RWPE1 (cell line): ENCODE results near the gene PLIN4.

Experiments used
- CTCF ChIA-PET: fragments of 350-600 bp; sonication (Branson Sonifier 250); formaldehyde crosslinking; extraction: SDS; loops from one replicate; lab custom pipeline; 2021; lab: Yijun Ruan, JAX
- POLR2A ChIA-PET: fragments of 400-600 bp; formaldehyde crosslinking; extraction: SDS; loops from one replicate; lab custom pipeline; 2020; ENCODE audit warnings: antibody characterized with exemption; ENCODE audit not compliant: low non-redundant PET; lab: Yijun Ruan, JAX
- DNase-seq: peaks from one replicate; pipeline ENCODE4 v3.0.0; 2012; ENCODE audit warnings: low spot score
- H3K27ac ChIP-seq: fragments of 450-650 bp; 2 replicates; pipeline ENCODE4 v1.5.1; 2017
- TF ChIP-seq, protein P1 (sequence below): fragments of 450-650 bp; conservative IDR thresholded peaks from 2 replicates; pipeline ENCODE4 v1.5.1; 2017; ENCODE audit warnings: low read depth, mild to moderate bottlenecking

The PLIN4 gene

GRCh38 chr19:4557971-4558941 lies 40.0 kb upstream of the PLIN4 start:
- DNase-seq: no peak
- ChIA-PET CTCF (interaction anchor here (0.6 to 1.9 kb wide), 7 partner anchors 11 to 789 kb away, joined by 3 to 11 read pairs (median 5); no protein-coding TSS in a partner anchor), POLR2A (no interaction called here)
- H3K27ac ChIP-seq: no peak overlapping the region
- TF ChIP-seq, protein P1, sequence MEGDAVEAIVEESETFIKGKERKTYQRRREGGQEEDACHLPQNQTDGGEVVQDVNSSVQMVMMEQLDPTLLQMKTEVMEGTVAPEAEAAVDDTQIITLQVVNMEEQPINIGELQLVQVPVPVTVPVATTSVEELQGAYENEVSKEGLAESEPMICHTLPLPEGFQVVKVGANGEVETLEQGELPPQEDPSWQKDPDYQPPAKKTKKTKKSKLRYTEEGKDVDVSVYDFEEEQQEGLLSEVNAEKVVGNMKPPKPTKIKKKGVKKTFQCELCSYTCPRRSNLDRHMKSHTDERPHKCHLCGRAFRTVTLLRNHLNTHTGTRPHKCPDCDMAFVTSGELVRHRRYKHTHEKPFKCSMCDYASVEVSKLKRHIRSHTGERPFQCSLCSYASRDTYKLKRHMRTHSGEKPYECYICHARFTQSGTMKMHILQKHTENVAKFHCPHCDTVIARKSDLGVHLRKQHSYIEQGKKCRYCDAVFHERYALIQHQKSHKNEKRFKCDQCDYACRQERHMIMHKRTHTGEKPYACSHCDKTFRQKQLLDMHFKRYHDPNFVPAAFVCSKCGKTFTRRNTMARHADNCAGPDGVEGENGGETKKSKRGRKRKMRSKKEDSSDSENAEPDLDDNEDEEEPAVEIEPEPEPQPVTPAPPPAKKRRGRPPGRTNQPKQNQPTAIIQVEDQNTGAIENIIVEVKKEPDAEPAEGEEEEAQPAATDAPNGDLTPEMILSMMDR: peak; percentile 98

- no peak for DNase-seq
- TF ChIP-seq, protein P1: no peak
- POLR2A ChIA-PET: no interaction called here
- peak overlapping the region; percentile 37 for H3K27ac ChIP-seq
- CTCF ChIA-PET: interaction anchor here (0.6 to 1.2 kb wide), 7 partner anchors 18 to 788 kb away, joined by 3 to 8 read pairs (median 3); partner anchors contain the start of gene LRG1
Measured at GRCh38 chr19:4557144-4557970, 39.1 kb upstream of the PLIN4 start.

GRCh38 chr19:4556597-4557127 lies 38.4 kb upstream of the PLIN4 start:
- peak; percentile 96 for DNase-seq
- ChIA-PET CTCF (interaction anchor here (0.7 to 1.2 kb wide), 5 partner anchors 17 to 103 kb away, joined by 3 to 8 read pairs (median 3); partner anchors contain the start of gene LRG1), POLR2A (no interaction called here)
- peak overlapping the region; percentile 37 for H3K27ac ChIP-seq
- TF ChIP-seq, protein P1: no peak

- TF ChIP-seq, protein P1: no peak
- ChIA-PET CTCF (interaction anchor here (0.8 to 1.4 kb wide), 3 partner anchors 11 to 17 kb away, joined by 3 to 6 read pairs (median 4); partner anchors contain the start of gene LRG1), POLR2A (no interaction called here)
- peak overlapping the region; percentile 37 for H3K27ac ChIP-seq
- peak; percentile 84 for DNase-seq
Measured at GRCh38 chr19:4555657-4556561, 37.6 kb upstream of the PLIN4 start.

GRCh38 chr19:4554717-4555116 lies 36.4 kb upstream of the PLIN4 start:
- ChIA-PET POLR2A (no interaction called here), CTCF (interaction anchor here (0.6 to 1.4 kb wide), 5 partner anchors 10 to 1264 kb away, joined by 3 to 6 read pairs (median 3); no protein-coding TSS in a partner anchor)
- H3K27ac ChIP-seq: peak overlapping the region; percentile 28
- no peak for DNase-seq
- TF ChIP-seq, protein P1: no peak
